Measurements from ENCODE around the gene TIGIT.

- TF ChIP-seq POLR2AphosphoS5 (IDR thresholded peaks at IDR 0.05; ENCODE audit: low read depth, low read length) (no peak), TAF1 (IDR thresholded peaks at IDR 0.05; ENCODE audit: borderline replicate concordance, low read depth, low read length) (no peak), POLR2A (IDR thresholded peaks at IDR 0.05; ENCODE audit: low read depth, low read length) (no peak)
Measured at GRCh38 chr3:114318295-114318694, 24.5 kb downstream of the TIGIT start.
